NCI-H1436 treated with DMSO at 0.1 percent for 48 hours (cell line): ENCODE data around the gene FN1.

ENCODE experiments used
- DNase-seq: peaks from one replicate; lab custom pipeline; 2025; lab: John Stamatoyannopoulos, UW

The FN1 gene

DNA sequence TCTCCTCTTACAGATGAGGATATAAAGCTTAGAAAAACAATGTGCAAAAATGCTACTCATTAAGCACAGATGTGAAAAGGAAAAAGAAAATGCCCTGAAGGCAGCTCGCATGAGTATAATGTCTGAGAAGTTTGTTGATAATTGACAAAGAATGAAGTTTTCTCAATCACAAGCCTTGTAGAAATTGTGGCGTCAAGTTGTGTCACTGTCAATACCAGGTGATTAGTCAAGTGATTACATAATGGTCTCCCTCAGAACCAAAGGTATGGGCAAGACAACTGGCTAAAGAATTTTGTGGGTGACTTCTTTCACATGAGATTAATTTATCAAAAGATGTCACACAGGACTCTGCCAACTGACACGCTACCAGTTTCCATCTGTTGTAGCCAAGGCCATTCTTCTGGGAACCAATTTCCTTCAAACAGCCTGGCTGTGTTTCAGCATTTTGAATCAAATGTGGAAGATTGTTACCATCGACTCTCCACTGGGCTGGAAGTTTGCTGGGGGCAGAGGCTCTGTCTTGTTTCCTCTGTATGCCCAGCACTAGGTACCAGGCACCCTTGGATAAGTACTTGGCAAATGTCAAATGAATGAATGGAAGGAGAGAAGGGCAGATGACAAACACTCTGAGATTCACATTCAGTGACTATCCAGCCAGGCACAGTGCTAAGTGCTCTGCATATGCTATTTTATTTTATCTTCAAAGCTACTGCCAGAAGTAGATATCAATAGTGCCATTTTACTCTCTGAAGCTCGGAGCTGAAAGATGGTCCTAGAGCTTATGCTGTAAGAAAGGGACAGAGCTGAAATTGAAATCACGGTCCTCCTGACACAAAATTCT lies 5.9 kb upstream of the FN1 start:
- DNase-seq: no peak

DNA sequence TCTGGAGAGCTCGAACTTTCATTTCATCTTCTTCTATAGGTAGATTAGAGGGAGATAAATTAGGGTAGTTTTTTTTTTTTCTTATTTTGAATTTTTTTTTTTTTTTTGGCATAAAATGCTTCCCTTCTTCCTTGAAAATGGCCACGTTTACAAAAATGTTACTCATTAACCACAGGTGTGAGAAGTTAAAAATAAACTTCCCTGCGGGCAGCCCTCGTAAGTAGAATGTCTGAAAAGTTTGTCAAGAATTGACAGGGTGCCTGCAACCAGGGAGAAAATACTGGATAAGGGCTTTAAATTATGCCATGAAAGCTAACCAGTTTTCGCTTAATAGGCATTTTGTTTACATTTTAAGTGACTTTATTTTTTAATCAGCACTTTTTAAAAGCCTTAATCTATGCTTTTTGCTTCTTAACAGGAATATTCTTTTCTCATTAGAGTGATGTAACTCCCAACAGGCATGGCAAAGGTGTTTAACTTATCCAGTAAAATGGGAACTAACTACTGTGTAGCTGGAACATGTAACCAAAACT lies 4.2 kb upstream of the FN1 start:
- DNase-seq: no peak

DNA sequence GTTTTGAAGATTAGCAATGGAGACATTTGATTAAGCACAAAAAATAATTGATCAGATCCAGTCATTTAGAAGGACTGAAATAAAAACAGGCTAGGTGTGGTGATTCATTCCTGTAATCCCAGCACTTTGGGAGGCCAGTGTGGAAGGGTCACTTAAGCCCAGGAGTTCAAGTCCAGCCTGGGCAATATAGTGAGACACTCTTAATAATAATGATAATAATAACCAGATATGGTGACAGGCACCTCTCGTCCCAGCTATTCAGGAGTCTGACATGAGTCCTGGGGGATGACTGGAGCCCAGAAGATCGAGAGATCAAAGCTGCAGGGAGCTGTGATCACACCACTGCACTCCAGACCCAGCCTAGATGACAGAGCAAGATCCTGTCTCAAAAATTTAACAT lies 3.5 kb upstream of the FN1 start:
- no peak for DNase-seq

DNA sequence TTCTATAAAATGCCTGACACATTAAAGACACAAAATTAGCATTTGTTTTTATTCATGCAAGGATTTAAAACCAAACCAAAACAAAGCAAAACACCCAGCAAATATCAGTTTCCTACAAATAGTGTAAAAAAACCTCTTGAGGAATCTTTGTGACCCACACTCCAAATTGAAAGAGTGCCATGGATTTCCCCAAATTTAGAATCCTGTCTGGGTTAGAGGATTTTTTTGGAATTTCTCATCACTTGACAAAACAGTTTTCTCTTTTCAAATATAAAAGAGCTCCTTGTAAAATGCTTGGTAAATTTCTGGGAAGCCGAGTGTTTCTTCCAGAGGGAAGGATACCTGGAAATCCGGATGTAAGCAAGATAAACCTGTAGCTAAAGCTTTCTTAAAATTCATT lies 1.7 kb upstream of the FN1 start:
- no peak for DNase-seq

DNA sequence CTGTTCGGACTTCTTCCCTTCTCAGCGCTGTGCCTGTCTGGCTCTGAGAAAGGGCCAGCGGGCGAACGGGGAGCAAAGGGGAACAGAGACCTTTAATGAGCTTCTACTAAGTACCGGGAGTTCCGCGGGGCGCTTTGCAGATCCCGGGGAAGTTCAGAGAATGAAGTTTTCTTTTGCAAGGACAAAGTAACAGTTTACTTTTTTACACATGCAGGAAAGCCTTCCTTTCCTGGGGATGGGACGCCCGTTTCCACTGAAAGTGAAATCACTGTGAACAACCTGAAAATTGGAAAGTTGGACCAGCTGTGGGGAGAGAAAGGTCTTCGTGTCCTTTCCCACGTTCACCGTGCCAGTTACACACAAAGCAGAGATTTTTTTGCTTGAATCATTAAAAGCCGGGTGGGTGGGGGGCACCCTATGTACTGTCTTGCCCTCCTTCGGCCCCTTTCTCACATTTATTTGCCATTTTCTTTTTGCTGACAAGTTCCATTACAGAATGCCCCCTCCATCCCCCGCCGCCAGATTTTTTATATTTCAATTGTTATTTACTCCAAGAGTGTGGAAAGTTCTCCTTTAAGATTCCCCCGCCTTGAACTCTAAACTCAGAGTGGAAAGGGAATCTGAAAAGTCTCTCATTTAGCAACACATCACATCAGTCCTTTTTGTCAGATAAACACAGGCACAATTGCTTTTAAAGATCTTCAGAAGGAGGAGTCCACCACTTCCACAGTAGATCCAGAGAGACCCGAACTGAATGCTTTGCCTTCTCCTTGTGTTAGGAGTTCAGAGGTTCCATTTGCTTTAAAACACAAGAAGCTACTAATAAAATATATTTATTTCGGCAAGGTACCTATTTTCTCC lies 1.1 kb upstream of the FN1 start:
- DNase-seq: no peak

DNA sequence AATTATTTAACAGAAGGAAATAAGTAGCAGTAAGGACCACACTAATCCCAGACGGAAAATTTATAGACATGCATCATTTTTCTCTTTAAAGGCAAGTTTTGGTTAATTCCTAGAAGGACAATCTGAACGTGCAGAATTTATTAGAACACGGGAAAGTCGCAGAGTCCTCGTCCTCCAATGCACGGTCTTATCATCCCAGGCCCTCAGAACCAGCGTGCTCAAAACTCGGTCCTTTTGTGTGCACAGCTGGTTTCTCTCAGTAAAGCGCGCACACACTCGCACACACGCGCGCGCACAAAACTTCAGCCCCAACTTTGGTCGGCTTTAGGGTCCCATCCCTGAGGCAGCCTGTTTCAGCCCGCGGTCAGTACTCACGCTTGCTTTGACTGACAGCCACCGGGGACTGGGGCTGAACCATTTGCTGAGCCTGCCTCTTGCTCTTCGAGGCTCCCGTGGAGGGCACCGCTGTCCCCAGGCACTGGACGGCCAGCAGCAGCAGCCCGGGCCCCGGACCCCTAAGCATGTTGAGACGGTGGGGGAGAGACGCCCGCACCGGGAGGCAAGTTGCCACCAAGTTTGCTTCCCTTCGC lies 493 bp downstream of the FN1 start:
- no peak for DNase-seq

DNA sequence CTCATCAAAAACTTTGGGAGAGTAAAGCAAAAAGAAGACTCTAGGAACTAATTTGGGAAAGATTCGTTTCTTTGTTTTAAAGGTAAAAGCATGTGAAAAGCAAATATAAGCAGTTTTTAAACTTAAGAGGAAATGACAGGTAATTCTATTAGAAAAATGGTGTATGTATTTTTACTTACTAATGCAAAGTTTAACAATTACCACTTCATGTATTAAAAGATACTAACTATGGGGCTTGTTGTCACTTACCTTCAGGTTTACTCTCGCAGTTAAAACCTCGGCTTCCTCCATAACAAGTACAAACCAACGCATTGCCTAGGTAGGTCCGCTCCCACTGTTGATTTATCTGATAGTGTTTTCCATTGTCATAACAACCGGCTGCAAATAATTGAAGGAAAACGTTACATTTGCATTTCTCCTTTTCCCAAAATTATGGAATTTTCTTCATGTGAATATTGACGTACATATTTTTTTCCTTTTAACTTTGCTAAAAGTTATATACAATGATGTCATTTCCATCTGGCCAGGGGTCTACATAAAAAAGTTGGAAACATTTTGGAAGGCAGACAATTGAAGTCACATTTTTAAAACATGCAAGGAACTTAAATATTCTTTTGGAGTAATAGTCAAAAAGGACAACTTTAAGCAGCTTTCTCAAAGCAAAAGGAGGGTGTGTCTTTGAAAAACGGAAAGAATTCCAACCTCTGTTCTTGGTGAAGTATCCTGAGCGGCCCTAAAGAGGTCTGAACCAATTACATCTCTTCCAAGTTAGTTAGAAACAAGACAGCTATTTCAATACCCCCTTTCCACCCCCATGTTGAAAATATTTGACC lies 1.2 kb downstream of the FN1 start:
- DNase-seq: no peak

DNA sequence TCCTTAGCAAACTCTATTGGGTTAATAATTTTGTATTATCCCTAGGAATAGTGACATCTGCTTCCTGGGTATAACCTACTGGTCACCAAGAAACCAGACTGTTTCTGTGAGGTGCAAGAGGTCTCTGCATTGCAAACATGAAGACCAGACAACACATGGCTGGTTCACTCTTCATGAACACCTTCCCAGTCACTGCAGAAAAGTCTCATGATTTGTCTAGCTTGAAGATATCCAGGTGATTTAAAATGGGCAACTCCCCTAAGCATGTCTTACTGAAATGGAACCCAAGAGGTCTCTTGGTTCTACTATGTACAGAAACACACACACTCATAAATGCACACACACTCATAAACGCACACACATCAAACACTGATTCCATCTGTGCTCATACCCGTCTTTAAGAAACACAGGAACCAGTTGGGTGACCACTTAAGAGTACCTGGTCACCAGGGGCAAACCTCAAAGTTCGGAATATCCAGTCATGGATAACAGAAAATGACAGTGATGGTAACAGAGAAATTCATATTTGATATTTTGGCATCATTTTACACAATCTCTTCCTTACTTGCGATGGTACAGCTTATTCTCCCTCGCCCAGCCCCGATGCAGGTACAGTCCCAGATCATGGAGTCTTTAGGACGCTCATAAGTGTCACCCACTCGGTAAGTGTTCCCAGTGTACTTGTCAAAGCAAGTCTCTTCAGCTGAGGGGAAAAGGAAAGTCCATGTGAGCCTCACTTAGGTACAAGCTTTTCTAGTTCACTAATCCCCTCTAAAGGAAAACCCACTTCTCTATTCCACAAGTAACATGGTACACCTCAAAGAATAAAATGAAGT lies 2.9 kb downstream of the FN1 start:
- no peak for DNase-seq

DNA sequence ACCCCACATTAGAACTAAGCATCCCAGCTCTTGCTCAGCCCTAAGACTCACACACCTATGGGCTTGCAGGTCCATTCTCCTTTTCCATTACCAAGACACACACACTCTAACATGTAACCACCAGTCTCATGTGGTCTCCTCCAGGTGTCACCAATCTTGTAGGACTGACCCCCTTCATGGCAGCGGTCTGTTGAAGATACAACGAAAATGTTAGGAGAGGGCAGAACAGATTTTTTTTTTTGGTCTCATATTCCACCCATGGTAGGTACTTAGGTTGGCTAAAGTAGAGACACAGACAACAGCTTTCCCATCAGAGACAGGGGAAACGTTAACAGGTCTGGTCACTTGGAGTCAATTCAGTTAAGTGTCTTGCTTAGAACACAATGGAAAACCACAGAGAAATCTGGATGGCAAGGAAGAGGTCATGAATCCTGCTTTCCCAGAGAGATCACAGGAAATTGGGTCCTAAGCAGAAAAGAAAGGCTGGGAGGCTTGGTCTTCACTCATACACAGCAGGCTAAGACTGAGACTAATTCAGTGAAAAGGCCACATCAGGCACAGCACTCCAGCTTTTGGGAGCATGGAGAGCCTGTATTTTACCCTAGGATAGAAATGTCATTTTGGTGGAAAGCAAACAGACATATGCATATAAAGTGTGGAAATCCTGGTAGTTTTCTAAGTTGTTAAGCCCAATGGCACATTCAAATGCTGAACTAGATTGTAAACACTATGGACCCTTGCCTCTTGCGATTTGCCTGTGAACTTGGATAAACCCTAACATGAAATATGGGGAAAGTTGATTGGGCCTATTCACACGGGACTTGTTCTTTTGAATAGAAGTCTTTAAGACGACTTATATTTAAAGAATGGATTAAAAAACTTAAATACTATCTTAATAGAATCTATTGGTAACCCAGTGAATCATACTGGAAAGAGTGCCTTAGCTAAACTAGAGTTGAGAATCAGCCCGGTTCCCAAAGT lies 3.8 kb downstream of the FN1 start:
- DNase-seq: no peak

DNA sequence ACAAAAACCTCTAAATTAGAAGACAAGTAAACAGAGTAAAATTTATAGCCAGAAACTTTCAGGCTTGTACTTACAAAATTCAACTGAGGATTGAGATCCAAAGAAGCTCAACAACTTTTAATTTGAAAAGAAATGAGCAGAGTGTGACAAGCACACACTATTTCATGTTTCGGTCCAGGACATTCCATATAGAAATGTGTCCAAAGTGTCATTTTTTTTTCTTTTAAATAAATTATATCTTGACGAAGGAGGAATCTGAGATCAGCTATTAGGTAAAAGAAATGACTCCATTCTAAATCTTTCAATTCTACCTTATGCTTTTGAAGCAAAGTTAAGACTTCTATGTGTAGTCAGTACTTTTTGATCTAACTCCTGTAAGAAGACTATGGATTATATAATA lies 4.6 kb downstream of the FN1 start:
- no peak for DNase-seq

DNA sequence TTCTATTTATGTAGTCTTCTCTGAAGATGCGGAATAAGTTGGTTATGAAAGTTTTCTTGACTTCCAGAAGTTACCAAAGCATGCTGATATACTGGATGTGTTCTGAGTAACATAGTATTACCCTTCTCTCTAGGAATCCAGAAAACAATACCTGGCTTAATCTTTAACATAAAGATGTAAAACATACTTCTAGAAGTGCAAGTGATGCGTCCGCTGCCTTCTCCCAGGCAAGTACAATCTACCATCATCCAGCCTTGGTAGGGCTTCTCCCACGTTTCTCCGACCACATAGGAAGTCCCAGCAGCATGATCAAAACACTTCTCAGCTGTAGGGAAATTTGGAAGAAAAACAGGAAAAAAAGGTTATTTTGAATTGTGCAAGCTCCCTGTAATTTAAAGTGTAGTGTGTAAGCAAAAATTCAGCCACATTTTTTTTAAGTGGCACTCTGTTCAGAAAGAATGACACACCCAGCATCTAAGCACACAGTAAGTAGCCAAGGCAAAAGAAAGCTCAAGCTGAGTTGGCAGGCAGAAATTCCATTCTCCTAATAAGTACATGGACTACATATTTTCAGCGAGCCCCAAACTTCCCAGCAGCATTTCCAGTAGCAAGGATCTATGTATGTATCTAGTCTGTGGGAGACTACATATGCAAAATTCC lies 5.2 kb downstream of the FN1 start:
- no peak for DNase-seq

DNA sequence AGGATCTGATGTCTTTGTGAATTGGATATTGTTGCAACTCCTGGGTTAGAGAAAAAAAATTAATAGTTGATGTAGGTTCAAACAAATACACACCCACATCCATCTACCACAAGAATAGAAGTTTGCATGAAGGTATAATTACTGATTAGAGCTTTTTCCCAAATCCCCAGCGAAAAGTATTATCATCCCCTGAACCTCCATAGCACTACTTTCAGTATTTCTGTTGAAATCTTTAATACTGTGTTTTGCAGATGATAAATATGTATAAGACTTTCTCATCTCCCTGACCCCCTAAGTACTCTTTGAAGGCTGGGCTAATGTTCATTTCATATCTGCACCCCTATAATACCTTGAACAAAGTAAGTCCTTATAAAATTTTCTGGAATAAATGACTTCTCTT lies 6.4 kb downstream of the FN1 start:
- no peak for DNase-seq

DNA sequence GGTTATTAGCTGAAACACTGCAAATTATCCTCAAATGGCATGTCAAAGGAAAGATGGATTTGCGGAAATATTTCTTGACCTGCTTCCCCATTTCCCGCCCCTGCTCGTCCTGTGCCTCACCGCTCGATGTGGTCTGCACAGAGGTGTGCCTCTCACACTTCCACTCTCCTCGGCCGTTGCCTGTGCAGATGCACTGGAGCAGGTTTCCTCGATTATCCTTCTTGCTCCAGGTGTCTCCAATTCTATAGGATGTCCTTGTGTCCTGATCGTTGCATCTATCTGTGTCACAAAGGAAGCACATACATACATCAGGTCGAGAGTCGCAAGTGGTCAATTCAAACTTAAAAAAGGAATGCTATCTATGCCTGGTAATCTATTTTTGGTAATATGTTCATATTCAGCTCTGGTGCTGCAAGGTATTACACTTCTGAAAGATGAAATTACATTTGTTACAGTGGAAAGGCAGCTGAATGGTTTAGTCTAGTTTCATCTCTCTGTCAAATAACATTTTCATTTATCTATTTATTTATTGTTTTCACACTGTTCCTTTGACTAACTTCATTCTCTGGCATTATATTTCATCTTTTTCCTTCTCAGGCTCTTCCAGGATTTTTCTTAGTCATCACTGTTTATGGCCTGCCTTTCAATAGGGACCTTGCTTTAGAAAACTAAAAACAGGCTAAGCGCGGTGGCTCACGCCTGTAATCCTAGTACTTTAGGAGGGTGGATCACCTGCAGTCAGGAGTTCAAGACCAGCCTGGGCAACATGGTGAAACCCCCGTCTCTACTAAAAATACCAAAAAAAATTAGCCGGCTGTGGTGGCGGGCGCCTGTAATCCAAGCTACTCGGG lies 7.6 kb downstream of the FN1 start:
- DNase-seq: no peak

DNA sequence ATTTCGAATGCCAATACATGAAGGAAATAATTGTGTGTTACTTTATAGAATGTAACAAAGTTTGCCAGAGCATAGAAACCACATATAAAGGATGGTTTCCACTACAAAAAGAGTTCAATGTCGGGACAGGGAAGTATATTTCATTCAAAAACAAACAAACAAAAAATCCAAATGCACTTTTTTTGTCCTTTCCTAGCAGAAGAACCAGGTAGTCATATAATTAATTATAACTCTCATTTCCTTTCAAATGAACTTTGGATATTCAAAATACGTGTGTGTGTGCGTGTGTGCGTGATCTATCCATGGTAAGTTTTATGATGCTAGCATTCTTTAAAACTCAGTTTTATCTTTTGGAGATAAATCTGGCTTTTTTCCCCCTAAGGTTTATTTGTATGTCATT lies 8.3 kb downstream of the FN1 start:
- no peak for DNase-seq

DNA sequence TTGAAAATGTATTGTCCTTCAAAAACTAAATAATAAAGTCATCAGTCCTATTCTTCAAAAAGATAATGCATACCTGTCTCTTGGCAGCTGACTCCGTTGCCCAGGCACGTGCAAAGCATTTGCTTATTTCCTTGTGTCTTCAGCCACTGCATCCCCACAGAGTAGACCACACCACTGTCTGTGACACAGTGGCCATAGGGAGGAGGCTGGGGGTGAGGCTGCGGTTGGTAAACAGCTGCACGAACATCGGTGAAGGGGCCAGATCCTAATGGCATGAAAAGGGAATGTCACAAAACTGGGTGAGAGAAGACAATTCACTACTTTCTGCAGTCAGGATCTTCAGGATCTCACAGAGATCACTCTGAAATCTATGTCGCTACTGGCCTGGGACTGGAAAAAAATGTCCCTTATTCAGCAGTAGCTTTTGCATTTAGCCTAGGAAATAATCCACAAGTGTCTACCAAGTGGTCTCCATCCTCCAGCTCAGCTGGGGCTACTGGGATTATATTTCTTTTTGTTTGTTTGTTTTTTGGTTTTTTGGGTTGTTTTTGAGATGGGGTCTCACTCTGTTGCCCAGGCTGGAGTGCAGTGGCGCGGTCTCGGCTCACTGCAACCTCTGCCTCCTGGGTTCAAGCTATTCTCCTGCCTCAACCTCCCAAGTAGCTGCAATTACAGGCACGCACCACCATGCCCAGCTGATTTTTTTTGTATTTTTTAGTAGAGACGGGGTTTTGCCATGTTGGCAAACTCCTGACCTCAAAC lies 10.7 kb downstream of the FN1 start:
- DNase-seq: no peak

DNA sequence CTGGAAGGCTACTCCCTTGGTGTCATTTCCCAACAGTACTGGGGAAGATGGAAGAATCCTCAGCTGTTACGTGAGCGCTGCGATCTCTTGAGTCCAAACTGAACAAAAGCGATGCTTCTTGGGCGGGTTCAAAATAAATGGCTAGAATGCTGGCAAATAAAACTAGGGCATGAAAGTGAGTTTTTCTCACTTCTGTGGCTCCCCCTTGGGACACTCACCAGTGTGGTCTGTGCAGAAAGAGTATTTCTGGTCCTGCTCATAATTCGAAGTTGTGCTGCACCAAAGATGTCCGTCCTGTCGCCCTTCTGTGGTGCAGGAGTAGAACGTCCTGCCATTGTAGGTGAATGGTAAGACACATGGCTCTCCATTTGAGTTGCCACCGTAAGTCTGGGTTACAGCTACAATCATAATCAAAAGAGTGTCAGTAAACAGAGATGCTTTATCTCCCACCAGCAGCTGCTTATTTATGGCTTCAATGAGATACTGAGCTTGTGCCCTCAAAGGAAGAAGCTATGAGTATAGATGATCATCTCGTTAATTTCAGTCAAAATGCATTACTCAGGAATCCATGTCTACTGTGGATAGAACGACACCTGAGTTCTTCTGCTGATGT lies 11.8 kb downstream of the FN1 start:
- DNase-seq: no peak

DNA sequence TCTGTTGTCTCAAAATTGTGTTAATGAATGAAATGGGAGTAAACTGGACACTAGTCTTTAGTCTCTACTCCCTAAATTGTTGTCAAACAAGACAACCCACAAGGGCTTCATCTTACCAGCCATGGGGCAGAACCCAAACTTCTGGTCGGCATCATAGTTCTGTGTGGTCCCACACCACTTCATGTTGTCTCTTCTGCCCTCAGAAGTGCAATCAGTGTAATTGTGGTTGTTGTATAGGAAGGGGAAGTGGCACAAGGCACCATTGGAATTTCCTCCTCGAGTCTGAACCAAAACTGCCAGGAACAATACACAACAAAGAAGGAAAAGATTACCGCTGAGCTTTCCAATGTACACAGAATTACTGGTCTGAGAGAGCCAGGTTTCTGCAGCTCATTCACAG lies 12.6 kb downstream of the FN1 start:
- DNase-seq: no peak
